HG03378 (cell line): ENCODE results near the gene TBC1D5.
A peak's percentile ranks its signal among the peaks of the same experiment; 100 is the strongest.
"Not testable (repeated sequence)": the region's sequence is repeated elsewhere in the genome, so short reads cannot be mapped to it uniquely, and the experiment has no call there.

Experiments
- ATAC-seq: cut with Tn5 transposase; IDR thresholded peaks from one replicate; pipeline ENCODE4 v1.9.1; 2021; ENCODE audit warnings: mild to moderate bottlenecking, moderate library complexity; ENCODE audit not compliant: unreplicated experiment

The TBC1D5 gene

GRCh38 chr3:17724122-17724521, 18.3 kb downstream of the TBC1D5 start:
- no peak for ATAC-seq

GRCh38 chr3:17717411-17717810, 25.0 kb downstream of the TBC1D5 start:
- ATAC-seq: no peak

- ATAC-seq: no peak
Measured at GRCh38 chr3:17714473-17714872, 28.0 kb downstream of the TBC1D5 start.

GRCh38 chr3:17709236-17709810, 33.1 kb downstream of the TBC1D5 start:
- no peak for ATAC-seq

GRCh38 chr3:17707813-17708543, 34.5 kb downstream of the TBC1D5 start:
- no peak for ATAC-seq

GRCh38 chr3:17705991-17706390, 36.4 kb downstream of the TBC1D5 start:
- not testable (repeated sequence) for ATAC-seq

- ATAC-seq: not testable (repeated sequence)
Measured at GRCh38 chr3:17699815-17700214, 42.6 kb downstream of the TBC1D5 start.

GRCh38 chr3:17695665-17696064, 46.8 kb downstream of the TBC1D5 start:
- not testable (repeated sequence) for ATAC-seq

- not testable (repeated sequence) for ATAC-seq
Measured at GRCh38 chr3:17693670-17693999, 48.8 kb downstream of the TBC1D5 start.

- ATAC-seq: not testable (repeated sequence)
Measured at GRCh38 chr3:17692846-17693669, 49.4 kb downstream of the TBC1D5 start.

- no peak for ATAC-seq
Measured at GRCh38 chr3:17687566-17687965, 54.9 kb downstream of the TBC1D5 start.

- no peak for ATAC-seq
Measured at GRCh38 chr3:17686613-17687012, 55.8 kb downstream of the TBC1D5 start.

- no peak for ATAC-seq
Measured at GRCh38 chr3:17683542-17684207, 58.8 kb downstream of the TBC1D5 start.

GRCh38 chr3:17680530-17680929, 61.9 kb downstream of the TBC1D5 start:
- no peak for ATAC-seq

GRCh38 chr3:17678116-17678741, 64.2 kb downstream of the TBC1D5 start:
- peak; percentile 90 for ATAC-seq

- ATAC-seq: no peak
Measured at GRCh38 chr3:17674082-17674686, 68.2 kb downstream of the TBC1D5 start.

GRCh38 chr3:17672506-17672905, 69.9 kb downstream of the TBC1D5 start:
- ATAC-seq: no peak

GRCh38 chr3:17670749-17671148, 71.7 kb downstream of the TBC1D5 start:
- no peak for ATAC-seq

GRCh38 chr3:17664923-17665322, 77.5 kb downstream of the TBC1D5 start:
- ATAC-seq: no peak

- ATAC-seq: no peak
Measured at GRCh38 chr3:17656264-17656663, 86.2 kb downstream of the TBC1D5 start.
